HL-60 (cell line): Measurements from ENCODE around the gene CRYGC.

Experiments
- DNase-seq, 2 experiments: peaks; one replicate each; pipeline ENCODE4 v3.0.0-alpha.2; 2010 to 2020; ENCODE audit warnings: low read depth in 1 of 2, low spot score in 1 of 2
- H3K27ac ChIP-seq: fragments of 250-450 bp; sonication (Bioruptor Pico); replicated peaks from 2 replicates; pipeline ENCODE4 v1.5.1; 2020; ENCODE audit warnings: mild to moderate bottlenecking, moderate library complexity
- H3K27me3 ChIP-seq: fragments of 250-450 bp; sonication (Bioruptor Pico); 2 replicates; pipeline ENCODE4 v1.5.1; 2021; ENCODE audit warnings: mild to moderate bottlenecking, moderate library complexity; ENCODE audit not compliant: insufficient read depth, poor library complexity, severe bottlenecking
- H3K4me3 ChIP-seq: replicated peaks from 2 replicates; pipeline ENCODE4 v1.5.1; 2011; ENCODE audit warnings: mild to moderate bottlenecking, control low read depth, low read length; ENCODE audit not compliant: insufficient read depth
- CTCF ChIP-seq: IDR thresholded peaks from one replicate; pipeline ENCODE4 v1.5.1; 2011; ENCODE audit warnings: low read length, control low read depth, inconsistent platforms; ENCODE audit not compliant: insufficient read depth
- GABPA ChIP-seq: IDR thresholded peaks from 2 replicates; pipeline ENCODE4 v1.6.1; 2012; ENCODE audit warnings: low read depth
- POLR2AphosphoS5 ChIP-seq: IDR thresholded peaks from 2 replicates; pipeline ENCODE4 v1.6.1; 2012; ENCODE audit warnings: low read depth
- REST ChIP-seq: IDR thresholded peaks from 2 replicates; pipeline ENCODE4 v1.6.1; 2012; ENCODE audit warnings: low read depth; ENCODE audit not compliant: insufficient replicate concordance
- SPI1 ChIP-seq: IDR thresholded peaks from 2 replicates; pipeline ENCODE4 v1.6.1; 2012; ENCODE audit warnings: low read depth, mild to moderate bottlenecking, borderline replicate concordance

CRYGC gene

GRCh38 chr2:208096080-208096479 lies 33.5 kb downstream of the CRYGC start:
- Histone ChIP-seq H3K27ac (no peak overlapping the region), H3K27me3 (no peaks in the 10 kb centered on the region), H3K4me3 (no peak overlapping the region)
- no peak for DNase-seq
- TF ChIP-seq CTCF, result no peak
- TF ChIP-seq POLR2AphosphoS5, result no peak
- TF ChIP-seq GABPA, result no peak
- no peak for TF ChIP-seq REST
- TF ChIP-seq SPI1, result no peak

- no peaks in the 10 kb centered on the region for H3K27me3 ChIP-seq
- H3K4me3 ChIP-seq, result no peak overlapping the region
- TF ChIP-seq GABPA (no peak), REST (no peak), CTCF (no peak), POLR2AphosphoS5 (no peak), SPI1 (no peak)
- no peak overlapping the region for H3K27ac ChIP-seq
- no peak for DNase-seq
Measured at GRCh38 chr2:208093128-208093527, 36.5 kb downstream of the CRYGC start.

GRCh38 chr2:208092093-208092832 lies 37.4 kb downstream of the CRYGC start:
- H3K27me3 ChIP-seq, result no peaks in the 10 kb centered on the region
- TF ChIP-seq SPI1, result no peak
- no peak for TF ChIP-seq REST
- no peak for TF ChIP-seq GABPA
- no peak for TF ChIP-seq POLR2AphosphoS5
- no peak for TF ChIP-seq CTCF
- no peak for DNase-seq
- no peak overlapping the region for H3K27ac ChIP-seq
- H3K4me3 ChIP-seq, result no peak overlapping the region
